HL-60/S4 (cell line): ENCODE results near the gene TBXA2R.
"Not testable (repeated sequence)": the region's sequence is repeated elsewhere in the genome, so short reads cannot be mapped to it uniquely, and the experiment has no call there.

ENCODE experiments used
- in situ Hi-C: fragments of 300-500 bp; cut with MboI; formaldehyde crosslinking; loops from 2 replicates; pipeline ENCODE4 v1.14.3; 2022; ENCODE audit warnings: low sequenced_read_pairs

The TBXA2R gene

GRCh38 chr19:3641515-3642269 lies 35.0 kb upstream of the TBXA2R start:
- in situ Hi-C loops = no loop called here

- in situ Hi-C loops = no loop called here
These were observed 32.8 kb upstream of the TBXA2R start for GRCh38 chr19:3639479-3639878.

- in situ Hi-C loops = no loop called here
These were observed 31.8 kb upstream of the TBXA2R start for GRCh38 chr19:3638208-3639193.

GRCh38 chr19:3637621-3638020 lies 30.9 kb upstream of the TBXA2R start:
- in situ Hi-C loops = no loop called here

GRCh38 chr19:3636962-3637361 lies 30.3 kb upstream of the TBXA2R start:
- in situ Hi-C loops = no loop called here

GRCh38 chr19:3636506-3636905 lies 29.8 kb upstream of the TBXA2R start:
- in situ Hi-C loops = no loop called here

GRCh38 chr19:3634496-3635045 lies 27.9 kb upstream of the TBXA2R start:
- in situ Hi-C loops = no loop called here

- in situ Hi-C loops = no loop called here
These were observed 26.9 kb upstream of the TBXA2R start for GRCh38 chr19:3633559-3633988.

- in situ Hi-C loops = no loop called here
These were observed 26.3 kb upstream of the TBXA2R start for GRCh38 chr19:3632739-3633558.

GRCh38 chr19:3632098-3632497 lies 25.4 kb upstream of the TBXA2R start:
- in situ Hi-C loops = no loop called here

- in situ Hi-C loops = no loop called here
These were observed 24.6 kb upstream of the TBXA2R start for GRCh38 chr19:3631053-3631861.

- in situ Hi-C loops = not testable (repeated sequence)
These were observed 22.1 kb upstream of the TBXA2R start for GRCh38 chr19:3628766-3629165.

GRCh38 chr19:3627351-3627723 lies 20.7 kb upstream of the TBXA2R start:
- in situ Hi-C loops = no loop called here

GRCh38 chr19:3626473-3627350 lies 20.0 kb upstream of the TBXA2R start, which contains the start of gene CACTIN:
TSS of gene CACTIN (minus strand) at chr19:3626790. CDS start at chr19:3626762, 28 bp downstream.
- in situ Hi-C loops = no loop called here

GRCh38 chr19:3625996-3626472 lies 19.4 kb upstream of the TBXA2R start:
- in situ Hi-C loops = no loop called here

GRCh38 chr19:3623716-3624115 lies 17.0 kb upstream of the TBXA2R start:
- in situ Hi-C loops = no loop called here

GRCh38 chr19:3622224-3622623 lies 15.5 kb upstream of the TBXA2R start:
- in situ Hi-C loops = no loop called here

- in situ Hi-C loops = no loop called here
These were observed 15.0 kb upstream of the TBXA2R start for GRCh38 chr19:3621689-3622088.
